GM12864 (cell line): Measurements from ENCODE around the gene SNX14.

Source experiments
- DNase-seq: peaks from one replicate; pipeline ENCODE4 v3.0.0-alpha.2; 2011; ENCODE audit warnings: low read depth
- H3K4me3 ChIP-seq: 2 replicates; pipeline ENCODE4 v1.5.1; 2011; ENCODE audit warnings: mild to moderate bottlenecking, low read depth, low read length, control low read depth
- TF ChIP-seq, protein P1 (sequence below): IDR thresholded peaks from 2 replicates; pipeline ENCODE4 v1.5.1; 2011; ENCODE audit warnings: low read depth, mild to moderate bottlenecking, moderate library complexity, low read length, control low read depth, inconsistent platforms; ENCODE audit errors: missing control alignments

SNX14 gene

DNA sequence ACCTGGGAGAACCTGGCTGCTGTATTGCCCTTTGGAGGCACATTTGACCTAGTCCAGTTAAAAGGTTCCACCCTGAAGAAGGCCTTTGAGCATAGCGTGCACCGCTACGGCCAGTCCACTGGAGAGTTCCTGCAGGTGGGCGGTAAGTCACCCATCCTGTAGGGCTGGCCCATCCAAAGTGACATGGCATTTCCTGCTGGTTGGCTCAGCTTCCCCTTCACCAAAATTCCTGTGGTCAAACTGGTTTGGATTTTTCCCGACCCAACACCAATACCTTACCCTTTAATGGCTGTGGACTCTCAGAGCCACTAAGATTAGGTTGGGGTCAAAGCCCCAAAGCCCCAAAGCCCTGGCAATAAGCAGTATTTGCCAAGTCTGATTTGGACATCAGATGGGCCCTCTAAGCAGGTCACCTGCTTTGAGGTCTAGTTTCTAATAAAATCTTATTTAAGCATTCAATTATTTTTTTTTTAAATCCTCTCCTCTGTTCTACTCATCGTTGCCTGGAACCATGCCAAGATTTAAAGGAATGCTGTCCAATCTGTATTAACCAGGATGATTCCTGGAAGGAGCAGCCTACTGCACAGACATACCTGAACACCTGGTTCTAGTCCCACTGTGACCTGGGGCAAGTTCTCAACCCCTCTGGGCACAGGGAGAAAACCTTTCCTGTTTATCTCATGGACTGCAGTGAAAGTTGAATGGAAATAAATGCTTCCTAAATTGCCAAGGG is 103.0 kb downstream of the SNX14 start:
- TF ChIP-seq, protein P1, sequence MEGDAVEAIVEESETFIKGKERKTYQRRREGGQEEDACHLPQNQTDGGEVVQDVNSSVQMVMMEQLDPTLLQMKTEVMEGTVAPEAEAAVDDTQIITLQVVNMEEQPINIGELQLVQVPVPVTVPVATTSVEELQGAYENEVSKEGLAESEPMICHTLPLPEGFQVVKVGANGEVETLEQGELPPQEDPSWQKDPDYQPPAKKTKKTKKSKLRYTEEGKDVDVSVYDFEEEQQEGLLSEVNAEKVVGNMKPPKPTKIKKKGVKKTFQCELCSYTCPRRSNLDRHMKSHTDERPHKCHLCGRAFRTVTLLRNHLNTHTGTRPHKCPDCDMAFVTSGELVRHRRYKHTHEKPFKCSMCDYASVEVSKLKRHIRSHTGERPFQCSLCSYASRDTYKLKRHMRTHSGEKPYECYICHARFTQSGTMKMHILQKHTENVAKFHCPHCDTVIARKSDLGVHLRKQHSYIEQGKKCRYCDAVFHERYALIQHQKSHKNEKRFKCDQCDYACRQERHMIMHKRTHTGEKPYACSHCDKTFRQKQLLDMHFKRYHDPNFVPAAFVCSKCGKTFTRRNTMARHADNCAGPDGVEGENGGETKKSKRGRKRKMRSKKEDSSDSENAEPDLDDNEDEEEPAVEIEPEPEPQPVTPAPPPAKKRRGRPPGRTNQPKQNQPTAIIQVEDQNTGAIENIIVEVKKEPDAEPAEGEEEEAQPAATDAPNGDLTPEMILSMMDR = no peak
- no peak overlapping the region for H3K4me3 ChIP-seq
- no peak for DNase-seq

DNA sequence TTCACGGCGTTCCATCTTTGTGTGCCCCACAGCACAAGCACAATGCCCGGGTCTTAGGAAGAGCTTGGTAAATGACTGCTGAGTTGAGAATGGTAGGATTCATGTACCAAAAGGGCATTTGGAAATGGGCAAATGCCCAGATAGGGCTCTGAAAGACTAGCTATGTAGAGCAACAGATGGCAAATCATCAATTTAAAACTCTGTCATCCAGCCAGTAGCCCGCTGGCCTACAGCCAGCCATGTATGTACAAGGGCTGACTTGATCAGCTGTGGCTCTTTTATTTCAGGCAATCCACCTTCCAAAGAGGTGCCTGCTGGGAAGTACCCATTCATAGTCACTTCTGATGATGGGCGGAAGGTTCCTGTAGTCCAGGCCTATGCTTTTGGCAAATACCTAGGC is 108.7 kb downstream of the SNX14 start:
- DNase-seq = no peak
- TF ChIP-seq, protein P1 = no peak

DNA sequence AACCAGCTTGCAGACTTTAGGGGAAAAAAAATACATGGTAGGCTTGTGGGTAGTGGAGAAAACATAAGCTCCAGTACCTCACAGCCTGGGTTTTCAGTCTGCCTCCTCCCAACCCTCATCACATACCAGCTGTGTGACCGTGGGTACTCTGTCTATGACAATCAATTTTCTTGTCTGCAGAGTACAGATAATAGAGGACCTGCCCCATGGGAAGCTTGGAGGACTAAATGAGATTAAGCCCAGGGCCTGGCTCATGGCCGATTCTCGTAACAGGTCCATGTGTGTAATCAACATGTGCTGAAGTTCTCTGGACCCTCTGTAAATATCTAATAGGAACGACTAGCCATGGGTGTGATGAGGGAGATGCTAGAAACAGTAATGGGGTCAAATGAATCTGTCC is 109.8 kb downstream of the SNX14 start:
- TF ChIP-seq, protein P1 = no peak
- no peak for DNase-seq
- H3K4me3 ChIP-seq = no peak overlapping the region

More for the DNA sequence above, 108.7 kb downstream of the SNX14 start:
- no peak overlapping the region for H3K4me3 ChIP-seq

DNA sequence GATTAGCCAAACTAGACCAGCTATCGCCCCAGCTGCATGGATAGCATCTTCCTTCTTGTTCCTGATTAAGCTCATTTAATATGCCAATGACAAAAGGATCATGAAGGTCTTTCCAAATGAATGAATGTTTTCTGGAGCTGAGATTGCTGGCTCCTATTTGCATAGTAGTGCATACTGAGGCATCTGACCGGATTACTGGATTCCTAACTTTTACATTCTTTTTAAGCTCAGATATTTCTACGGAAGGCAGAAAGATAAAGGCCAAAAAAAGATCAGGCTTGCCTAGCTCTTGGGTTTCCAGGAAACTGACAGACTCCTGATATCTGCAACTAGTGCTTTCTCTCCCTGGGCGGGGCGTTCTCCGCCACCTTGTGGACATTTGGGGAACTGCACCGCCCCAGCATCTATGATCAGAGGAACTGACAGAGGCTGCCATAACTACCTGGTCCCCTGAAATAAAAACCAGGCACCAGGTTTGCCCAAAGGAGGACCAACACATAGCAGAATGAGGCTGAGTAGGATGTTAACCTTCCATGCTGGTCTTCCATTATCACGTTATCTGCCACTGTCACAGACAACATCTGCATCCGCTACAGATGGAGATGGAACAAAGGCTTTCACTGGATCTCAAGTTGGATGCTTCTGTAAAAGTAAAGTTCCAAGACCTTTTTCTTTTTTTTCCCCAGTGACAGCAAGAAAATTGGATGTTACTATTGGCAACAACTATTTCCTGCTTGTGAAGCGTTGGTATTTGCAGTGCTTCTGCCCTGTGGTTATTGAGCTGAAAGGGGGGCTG is 110.6 kb downstream of the SNX14 start:
- H3K4me3 ChIP-seq = no peak overlapping the region
- TF ChIP-seq, protein P1 = peak; percentile 99
- no peak for DNase-seq

DNA sequence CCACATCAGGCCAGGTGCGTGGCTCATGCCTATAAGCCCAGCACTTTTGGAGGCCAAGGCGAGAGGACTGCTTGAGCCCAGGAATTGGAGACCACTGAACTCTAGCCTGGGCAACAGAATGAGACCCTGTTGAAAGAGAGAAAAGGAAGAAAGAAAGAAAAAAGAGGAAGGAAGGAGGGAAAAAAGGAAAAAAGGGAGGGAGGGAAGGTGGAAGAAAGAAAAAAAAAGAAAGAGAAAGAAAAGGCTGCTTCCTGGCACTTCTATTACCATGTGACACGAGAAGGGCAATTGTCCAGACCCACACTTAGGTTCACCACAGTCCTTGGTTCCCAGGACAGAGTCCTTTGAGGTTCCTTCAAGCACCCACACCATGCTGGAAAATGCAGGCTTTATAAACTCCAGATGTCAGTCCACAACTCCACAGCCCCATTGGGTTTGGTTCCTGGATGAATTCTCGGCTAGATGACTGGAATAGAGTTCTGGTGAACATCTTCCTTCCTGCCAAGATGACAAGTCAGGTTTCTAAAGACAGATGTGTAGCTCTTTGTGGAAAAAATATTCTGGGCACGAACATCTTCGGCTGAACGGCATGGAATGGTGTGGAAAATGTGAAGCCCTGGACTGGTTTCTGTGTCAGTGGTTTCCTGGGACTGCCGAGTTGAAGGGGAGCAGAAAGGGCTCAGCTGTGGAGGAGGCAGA is 111.3 kb downstream of the SNX14 start:
- TF ChIP-seq, protein P1 = no peak
- H3K4me3 ChIP-seq = no peak overlapping the region
- DNase-seq = no peak

DNA sequence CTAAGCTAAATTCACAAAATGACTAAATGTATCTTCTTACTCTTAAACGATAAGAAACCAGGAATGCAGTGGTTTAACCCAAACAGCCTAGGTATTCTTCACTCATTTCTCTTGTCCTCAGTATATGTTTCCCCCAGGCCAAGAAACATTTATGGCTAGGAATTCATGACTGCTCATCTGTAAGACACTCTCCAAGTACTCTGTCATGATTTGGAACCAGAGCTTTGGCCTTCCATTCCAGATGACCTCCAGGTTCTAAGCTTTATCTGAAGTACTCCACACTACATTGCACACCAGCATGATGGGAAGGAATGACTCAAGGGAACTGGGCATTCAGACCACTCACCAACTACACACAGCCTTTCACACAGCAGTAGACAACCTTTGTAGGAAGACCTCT is 114.5 kb downstream of the SNX14 start:
- TF ChIP-seq, protein P1 = no peak
- H3K4me3 ChIP-seq = no peak overlapping the region
- no peak for DNase-seq
